GM21825 (cell line): Measurements from ENCODE around the gene IL31.

Experiments used
- ATAC-seq: cut with Tn5 transposase; IDR thresholded peaks from one replicate; pipeline ENCODE4 v1.9.1; 2021; ENCODE audit warnings: mild to moderate bottlenecking, moderate library complexity; ENCODE audit not compliant: unreplicated experiment

Gene IL31

GRCh38 chr12:122133192-122133950 lies 40.6 kb downstream of the IL31 start:
- no peak for ATAC-seq

- no peak for ATAC-seq
Measured at GRCh38 chr12:122130150-122130549, 43.9 kb downstream of the IL31 start.

GRCh38 chr12:122129131-122129530 lies 44.9 kb downstream of the IL31 start:
- ATAC-seq: no peak

- no peak for ATAC-seq
Measured at GRCh38 chr12:122128481-122128880, 45.5 kb downstream of the IL31 start.

GRCh38 chr12:122127839-122128238 lies 46.2 kb downstream of the IL31 start:
- ATAC-seq: no peak

- no peak for ATAC-seq
Measured at GRCh38 chr12:122126713-122127597, 47.1 kb downstream of the IL31 start.

GRCh38 chr12:122126342-122126635 lies 47.7 kb downstream of the IL31 start:
- no peak for ATAC-seq

GRCh38 chr12:122125452-122126341 lies 48.3 kb downstream of the IL31 start:
- ATAC-seq: no peak

- ATAC-seq: no peak
Measured at GRCh38 chr12:122124370-122124769, 49.7 kb downstream of the IL31 start.

- no peak for ATAC-seq
Measured at GRCh38 chr12:122123761-122124145, 50.3 kb downstream of the IL31 start.

- ATAC-seq: no peak
Measured at GRCh38 chr12:122123051-122123760, 50.8 kb downstream of the IL31 start.
